Stimulated activated CD4-positive, alpha-beta T cell treated with anti-CD3 and anti-CD28 coated beads, Interleukin-1b, Interleukin-23, amount 100 ng/mL, for 24 hours (primary cell): ENCODE measurements around the gene TMEM54.

Experiments used
- DNase-seq, 4 experiments: peaks; one replicate each; pipeline ENCODE4 v3.0.0-alpha.2; 2020; ENCODE audit warnings: low read depth in 4 of 4, low spot score in 1 of 4

TMEM54 gene

DNA sequence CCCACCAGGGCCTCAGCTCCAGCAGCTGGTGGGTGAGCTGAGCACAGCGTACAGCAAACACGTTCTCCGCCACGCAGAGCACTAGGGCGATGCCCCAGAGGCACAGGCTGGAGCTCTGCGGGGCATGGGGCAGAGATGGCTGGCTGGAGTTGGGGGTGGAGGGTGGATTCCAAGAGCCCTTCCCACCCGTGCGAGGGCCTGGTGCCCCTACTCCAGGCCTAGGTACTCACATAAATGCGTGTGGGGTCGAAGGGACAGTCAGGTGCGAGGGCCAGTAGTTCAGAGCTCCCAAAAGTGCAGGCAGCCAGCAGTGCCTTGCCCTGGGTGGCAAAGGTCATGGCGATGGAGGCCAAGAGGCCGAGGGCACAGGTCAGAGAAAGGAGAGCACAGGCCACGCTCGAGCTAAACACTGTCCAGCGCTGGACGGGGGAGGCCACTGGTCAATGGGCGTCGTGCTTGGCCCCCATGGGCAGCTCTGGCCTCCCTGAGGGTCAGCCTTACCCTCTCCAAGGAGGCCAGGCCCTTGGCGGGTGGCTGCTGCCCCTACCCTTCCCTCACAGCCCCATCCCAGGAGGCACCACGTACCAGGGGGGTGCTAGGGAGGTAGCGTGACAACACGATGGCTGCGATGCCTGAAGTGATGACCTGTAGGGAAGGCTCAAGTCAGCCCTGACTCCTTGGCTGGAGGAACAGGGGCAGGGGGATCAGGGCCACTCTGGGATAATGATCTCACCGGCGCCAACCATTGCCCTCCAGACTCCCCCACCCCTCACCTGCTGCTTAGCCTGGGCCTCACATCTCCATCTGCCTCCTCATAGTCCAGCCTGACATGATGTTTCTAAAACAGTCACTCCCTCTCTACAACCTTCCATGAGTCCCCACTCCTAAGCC is 5.6 kb downstream of the TMEM54 start:
- no peak for DNase-seq

DNA sequence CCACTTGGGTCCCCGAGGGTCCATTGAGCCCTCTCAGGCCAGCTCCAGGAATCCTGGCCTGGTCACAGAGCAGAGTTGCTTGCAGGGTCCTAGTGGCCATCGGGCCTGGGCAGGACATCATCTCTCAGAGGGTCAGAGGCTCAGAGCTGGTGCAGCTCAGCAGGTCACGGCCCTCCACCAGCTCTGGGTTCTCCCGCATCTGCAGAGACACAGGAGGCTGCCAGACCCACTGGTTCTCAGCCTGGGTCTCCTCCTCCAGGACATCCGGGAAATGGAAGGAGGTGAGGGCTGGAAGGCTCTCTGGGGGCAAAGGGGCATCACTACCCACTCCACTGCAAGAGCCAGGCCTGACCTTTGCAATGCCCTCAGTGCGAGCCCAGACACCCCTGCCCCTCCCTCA is 6.5 kb downstream of the TMEM54 start:
- no peak for DNase-seq

DNA sequence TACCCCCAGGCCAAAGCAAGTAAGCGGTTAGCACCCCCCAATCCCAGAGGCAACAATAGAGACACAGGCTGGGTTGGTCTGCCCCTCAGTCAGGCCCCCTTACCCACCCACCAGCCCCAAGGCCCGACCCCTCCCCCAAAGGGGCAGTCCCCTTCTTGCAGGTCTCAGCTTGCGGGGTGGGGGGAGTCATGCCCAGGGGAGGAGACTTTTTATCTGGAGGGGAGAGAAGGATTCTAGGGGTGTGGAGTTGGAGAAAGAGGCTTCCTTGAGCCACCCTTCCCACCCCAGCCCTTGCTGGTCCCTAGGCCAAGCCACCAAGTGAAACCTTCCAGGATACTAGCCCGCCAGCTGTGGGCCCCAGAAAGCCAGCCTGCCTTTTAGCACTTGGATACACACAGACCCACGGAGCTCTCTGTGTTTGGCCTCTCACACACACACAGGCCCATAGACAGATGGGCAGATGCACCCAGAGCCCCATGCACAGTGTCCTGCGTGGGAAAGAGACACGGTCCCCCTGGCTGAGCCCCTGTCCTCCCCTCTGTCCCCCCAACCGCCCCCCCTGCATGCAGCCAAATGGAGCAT is 7.1 kb downstream of the TMEM54 start:
- no peak for DNase-seq

DNA sequence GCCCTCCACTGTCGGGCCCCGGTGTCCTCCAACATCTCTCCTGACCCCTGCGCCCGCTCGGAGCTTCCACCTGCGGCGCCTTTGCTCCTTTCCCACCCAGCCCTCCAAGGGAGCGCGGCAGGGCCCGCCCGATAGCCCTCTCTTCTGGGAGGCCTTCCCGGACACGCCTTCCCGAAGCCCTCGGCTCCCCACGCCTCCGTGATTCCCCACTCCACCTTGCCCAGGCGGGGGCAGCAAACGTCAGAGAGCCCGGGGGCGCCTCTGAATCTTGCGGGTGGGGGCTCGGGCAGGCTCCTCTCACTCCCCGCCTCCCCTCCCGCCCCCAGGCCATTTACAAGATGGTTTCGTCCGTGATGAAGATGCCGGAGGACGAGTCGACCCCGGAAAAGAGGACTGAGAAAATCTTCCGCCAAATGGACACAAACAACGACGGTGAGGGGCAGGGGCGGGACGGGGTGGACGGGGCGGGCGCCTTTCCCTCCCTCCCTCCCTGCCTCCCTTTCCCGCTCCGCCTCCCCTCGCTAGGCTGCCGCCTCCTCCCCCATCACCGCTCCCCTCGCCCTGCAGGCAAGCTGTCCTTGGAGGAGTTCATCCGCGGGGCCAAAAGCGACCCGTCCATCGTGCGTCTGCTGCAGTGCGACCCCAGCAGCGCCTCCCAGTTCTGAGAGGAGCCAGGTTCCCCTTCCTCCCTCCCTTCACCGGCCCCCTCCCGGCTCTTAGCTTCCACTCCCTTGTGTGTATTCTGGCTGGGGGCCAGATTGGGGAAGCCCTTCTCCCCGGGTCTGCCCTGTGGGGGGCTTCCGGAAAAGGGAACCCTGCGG is 7.8 kb downstream of the TMEM54 start:
- DNase-seq, result no peak

DNA sequence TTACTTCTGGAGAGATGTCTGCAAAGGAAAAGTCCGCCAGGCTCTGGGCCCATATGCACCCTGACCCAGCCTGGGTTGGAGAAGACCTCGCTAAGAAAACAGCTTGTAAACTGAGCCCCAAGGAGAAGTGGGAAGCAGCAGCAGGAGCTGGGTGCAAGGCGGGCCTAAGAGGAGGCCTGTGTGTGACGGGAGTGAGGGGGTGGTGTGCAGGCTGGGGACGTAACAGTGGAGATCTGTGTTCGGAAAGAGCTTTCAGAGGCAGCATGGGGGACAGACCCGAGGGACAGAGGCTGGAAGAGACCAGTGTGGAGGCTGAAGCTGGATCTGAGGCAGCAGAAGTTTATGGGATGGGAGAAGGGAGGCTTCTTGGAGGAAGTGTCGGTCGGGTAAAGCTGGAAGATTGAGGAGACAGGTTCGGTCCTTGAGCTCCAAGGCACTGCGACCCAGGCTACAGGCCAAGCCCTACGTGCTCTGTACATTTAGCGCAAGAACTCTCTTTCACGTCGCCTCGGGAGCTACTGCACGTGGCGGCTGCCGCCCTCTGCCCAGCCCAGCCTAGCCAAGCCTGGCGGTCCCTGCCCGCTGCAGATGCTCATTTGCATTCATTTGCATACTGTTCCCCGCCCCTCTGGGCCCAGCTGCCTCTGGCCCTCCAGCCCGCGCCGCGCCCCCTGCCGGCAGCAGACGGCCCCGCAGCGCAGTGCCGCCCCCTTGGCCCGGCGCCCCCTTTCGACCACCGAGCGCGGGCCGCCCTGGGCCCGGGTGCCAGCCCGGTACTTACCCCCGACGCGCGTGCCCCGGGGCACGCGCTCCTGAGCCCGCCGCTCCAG is 8.6 kb downstream of the TMEM54 start:
- no peak for DNase-seq

DNA sequence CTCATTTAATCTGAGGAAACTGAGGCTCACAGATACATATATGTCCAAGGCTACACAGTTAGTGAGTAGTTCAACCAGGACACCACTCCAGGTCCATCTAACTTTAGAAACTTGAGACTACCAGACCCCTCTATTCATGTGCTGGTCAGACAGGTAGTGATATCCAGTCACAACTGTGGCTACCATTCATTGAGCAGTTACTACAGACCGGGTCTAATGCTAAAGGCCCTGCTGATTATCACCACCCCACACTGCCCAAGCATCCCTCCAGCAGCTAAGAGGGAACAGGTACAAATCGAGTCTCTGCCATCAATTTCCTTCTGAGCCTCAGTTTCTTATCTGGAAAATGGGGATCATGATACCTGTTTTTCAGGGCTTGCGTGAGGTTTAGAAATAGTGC is 9.6 kb downstream of the TMEM54 start:
- no peak for DNase-seq

DNA sequence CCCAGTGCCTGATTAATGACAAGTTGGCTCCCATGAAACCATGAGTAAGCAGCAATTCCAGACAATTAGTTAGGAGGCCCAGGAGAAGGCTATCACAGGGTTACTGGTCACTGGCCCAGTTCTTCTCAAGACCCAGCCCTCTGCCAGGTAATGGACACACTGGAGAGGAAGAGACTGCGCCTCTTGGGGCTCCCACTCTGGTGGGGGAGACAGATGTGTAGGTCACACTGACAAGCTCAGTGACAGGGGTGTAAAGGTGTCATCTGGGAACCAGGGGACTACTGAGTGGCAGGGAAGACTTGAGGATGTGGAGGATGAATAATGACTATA is 10.0 kb downstream of the TMEM54 start:
- DNase-seq, result no peak

DNA sequence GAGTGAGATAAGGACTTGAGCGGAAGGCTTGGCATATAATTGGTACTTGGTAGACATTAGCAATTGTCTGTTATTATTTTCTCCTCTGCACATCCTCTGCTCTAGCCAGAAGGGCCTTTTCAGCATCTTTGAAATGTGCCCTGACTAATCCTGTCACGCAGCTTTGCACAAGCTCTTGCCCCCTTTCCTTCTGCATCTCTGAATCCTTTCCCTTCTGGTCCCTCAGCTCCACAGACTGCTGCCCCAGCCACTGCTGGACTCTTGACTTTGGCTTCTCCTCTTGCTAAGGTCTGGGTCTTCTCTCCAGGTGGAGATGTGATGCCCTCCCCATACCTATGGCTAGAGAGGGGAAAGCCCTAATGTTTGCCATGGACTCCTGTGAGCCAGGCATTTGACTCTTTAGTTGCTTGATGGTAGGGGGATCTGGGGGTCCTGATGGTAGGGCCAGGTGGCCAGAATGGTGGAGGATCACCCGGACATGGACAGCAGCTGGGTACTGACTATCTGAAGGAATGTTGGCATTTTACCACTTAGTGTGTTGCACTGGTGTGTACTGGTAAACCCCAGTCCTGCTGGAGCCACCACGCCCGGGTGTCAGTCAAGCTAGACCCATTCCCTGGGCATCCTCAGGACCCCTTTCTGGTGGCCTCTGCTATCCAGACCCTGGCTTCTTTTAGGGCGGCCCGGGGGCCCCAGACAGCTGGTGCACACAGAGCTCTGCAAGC is 10.5 kb downstream of the TMEM54 start:
- DNase-seq, result no peak

DNA sequence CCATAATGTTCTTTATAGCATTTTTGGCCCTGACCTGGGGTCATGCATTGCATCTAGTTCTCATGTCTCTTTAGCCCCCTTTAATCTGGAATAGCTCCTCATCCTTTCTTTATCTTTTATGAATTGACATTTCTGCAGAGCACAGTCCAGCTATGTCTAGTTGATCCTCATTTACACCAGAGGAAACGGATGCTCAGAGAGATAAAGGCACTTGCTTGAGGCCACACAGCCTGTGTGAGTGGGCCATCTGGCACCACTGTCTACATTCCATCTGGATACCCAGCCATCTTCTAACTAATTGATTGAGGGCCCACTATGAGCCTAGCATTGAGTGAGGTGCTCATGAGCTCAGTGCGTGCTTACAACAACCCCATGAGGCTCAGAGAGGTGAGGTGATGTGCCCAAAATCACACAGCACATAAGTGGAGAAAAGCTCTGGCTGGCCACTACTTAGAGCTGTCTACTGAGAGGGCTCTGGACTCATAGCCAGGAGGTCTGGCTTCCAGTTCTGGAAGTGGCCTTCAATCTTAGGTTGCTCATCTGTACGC is 11.4 kb downstream of the TMEM54 start:
- DNase-seq, result no peak

DNA sequence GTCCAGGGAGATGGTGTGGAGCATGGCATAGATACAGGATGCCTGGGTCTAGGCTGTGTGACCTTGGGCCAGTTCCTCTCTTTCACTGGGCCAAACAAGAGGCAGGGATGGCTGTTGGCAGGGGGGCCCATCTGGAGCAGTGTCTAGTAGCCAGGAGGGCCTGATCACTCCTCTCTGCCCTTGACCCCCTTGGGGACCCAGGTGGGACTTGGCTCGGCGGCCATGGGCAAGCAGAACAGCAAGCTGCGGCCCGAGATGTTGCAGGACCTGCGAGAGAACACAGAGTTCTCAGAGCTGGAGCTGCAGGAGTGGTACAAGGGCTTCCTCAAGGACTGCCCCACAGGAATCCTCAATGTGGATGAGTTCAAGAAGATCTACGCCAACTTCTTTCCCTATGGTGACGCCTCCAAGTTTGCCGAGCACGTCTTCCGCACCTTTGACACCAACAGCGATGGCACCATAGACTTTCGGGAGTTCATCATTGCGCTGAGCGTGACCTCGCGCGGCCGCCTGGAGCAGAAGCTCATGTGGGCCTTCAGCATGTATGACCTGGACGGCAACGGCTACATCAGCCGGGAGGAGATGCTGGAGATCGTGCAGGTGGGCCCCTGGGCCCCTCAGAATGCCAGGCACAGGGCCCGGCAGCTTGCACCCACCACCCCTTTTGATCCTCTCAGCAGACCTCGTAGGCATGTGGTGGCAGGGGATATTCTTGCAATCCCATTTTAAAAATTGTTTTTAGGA is 12.3 kb downstream of the TMEM54 start:
- no peak for DNase-seq

DNA sequence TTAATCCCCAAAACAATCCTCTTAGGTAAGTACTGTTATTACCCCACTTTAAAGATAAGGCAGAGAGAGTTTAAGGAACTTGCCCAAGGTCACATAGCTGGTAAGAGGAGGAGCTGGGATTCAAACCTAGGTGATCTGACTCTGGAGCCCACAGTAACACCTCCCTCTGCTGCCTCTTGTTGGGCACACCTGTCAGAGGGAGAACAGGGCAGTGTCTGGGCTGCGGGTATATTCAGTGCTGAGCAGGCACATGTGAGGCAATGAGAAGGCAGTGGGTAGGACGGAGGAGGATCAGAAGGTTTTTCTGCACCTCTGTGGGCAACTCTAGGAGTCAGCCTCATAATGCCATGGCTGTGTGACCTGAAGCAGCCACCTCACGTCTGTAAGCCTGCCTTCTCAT is 13.1 kb downstream of the TMEM54 start:
- no peak for DNase-seq

DNA sequence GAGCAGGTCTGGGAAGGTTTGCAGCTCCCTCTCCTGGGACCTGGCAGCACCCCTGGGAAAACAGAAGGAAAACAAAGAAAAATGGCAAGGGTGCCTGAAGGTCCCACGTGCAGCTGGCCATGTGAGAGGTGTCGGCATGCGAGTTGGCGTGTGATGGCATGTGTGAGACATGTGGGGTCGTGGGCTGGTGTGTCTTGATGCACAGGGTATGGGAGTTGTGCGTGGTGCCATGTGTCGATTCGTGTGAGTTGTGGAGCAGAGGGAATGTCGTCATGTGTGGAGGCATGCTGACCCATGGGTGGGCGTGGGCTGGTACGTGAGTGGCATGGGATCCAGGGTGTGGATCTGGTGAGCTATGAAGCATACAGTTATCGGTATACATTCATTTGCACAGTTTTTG is 13.6 kb downstream of the TMEM54 start:
- DNase-seq, result no peak

DNA sequence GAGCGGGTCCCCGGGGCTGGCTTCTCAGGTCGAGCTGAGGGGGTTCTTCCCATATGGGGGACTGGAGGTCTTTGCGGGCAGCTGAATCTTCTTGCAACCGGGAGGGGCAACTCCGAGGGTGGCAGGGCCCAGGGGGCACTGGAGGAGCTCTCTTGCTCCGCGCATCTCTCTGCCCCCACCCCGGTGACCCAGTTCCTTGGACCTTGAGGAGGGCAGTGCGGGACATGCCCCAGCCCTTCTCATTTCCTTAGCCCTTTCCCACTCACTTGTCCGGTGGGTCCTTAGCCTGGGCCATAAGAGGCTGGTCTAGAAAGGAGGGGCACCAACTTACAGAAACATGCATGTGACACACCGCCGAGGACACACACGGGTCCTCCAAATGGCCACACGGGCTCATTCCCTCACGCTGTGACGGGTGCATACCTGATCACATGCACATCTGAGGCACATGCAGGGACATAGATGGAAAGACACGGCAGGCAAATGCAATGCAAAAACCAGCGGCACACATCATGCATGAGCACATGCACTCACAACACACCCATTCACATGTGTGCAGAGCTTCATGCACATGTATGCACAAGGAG is 14.3 kb downstream of the TMEM54 start:
- DNase-seq, result no peak

DNA sequence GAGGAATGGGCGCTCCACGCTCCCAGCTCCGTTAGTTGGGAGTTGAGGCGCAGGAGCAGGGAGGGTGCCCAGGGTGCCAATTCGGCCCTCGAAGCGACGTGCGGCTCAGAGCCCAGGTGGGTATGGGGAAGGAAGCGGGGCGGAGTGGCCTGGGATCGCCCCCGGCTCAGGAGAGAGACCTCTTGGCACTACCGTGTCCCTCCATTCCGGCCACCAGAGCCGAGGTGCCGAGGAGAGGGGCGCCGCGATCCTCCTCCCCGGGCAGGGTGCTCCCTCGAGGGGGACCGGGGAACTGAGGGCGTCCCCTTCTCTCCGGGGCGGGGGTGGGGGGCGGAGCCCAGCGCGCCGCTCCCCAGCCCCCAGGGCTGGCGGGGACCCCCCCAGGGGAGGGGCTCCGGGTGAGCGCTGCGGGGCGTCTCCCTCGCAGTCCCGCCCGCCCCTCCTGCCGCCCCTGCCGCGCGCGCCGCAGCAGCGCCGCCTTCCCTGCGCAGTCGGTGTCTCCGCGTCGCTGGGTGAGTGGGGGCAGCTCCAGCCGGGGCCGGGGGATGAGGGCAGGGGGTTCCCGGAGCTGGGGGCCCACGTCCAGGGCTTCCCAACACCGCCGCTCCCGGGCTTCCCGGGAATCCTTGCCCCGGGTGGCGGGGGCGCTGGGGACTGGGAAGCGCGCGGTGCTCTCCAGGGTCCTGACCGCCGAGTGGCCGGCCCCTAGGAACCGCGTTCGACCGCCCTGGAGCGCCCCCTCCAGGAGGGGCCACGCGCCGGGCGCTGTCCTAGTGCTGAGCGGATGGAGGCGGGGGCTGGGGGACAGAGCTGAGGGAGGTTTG is 15.0 kb downstream of the TMEM54 start, which contains the start of gene HPCA:
Gene HPCA, plus strand, starts transcription at position 488 of the 824 bp plus-strand sequence. CDS start 2,408 bp downstream, outside the sequence.
- no peak for DNase-seq

DNA sequence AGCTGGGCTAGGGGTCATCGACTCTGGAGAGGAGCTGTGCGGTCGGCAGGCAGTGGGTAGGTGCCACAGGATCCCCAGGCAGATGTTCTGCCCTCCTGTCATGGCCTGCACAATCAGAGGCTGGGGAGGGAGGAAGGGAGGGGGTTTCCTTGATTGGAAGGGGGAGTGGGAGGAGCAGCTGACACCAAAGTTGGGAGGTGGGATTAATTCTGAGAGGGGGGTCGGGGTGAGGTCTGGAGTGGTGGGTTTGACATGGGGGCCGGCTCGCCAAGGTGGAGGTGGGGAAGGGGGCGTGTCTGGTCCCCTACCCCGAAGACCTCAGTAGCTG is 15.5 kb downstream of the TMEM54 start:
- DNase-seq, result no peak

DNA sequence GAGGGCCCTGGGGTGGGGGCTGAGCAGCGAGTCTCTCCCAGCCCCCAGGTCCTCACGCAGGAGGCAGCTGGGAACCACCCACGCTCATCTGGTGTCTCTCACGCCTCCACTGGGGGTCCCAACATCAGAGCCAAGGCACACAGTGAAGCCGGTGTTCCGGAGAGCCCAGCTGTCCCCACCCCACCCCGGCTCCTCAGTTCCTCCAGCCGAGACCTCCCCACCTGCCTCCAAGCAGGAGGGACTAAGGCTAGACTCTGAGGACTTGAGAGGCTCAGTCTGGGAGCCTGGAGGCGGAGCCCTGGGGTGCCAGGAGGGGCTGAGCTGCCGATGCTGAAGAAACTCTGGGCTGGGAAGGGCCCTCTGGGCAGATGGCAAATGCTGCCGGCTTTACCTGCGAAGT is 16.5 kb downstream of the TMEM54 start:
- no peak for DNase-seq

DNA sequence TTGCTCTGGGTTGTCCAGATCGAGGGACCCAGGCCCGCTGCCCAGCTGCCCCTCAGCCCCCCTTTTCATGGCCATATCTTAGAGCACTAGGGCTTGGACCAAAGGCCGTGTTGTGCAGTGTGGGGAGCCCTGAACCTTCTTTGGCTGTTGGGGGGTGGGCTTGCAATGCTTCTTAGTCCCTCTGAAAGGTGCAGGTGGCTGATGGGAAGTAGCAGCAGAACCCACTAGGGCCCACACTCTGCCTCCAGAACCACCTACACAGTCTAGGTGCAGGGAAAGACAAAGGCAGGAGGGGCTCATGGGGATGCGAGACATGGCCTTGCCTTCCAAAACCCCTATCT is 17.2 kb downstream of the TMEM54 start:
- no peak for DNase-seq

DNA sequence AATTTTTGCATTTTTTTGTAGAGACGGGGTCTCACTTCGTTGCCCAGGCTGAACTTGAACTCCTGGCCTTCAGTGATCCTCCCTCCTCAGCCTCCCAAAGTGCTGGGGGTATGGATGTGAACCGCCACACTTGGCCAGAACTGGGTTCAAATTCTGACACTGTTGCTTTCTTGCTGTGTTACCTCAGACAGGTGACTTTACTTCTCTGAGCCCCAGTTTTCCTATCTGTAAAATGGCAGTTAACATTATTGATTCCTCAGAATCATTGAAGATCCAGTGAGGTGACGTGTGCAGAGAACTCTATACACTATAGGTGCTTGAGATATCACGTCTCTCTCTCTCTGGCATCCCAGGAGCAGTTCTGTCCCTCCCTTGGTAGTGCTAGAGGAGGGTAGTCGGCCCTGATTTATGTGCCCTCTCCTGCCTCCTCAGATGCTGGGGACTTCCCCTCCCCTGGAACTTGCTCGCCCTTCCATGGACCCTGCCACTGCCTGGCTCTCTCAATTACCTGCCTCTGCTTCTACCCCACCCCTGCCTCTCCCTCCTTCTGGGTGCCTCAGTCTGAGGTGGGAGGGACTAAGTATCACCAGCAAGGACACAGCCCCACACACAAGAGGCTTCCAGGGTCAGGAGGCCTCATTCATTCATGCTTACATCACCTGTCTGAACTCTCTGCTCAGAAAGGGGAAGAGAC is 17.7 kb downstream of the TMEM54 start:
- DNase-seq, result no peak
